K562 (cell line): ENCODE results near the gene UTP11. TPM values are rescaled to one million over a fixed set of nuclear protein-coding genes. Genes with fewer than 3 reads are reported as not detected.

Source experiments
- ATAC-seq: fragments of 200-7000 bp; cut with Tn5 transposase; 3 replicates; pipeline ENCODE4 v1.9.1; 2020; ENCODE audit warnings: moderate library complexity
- BruUV-seq: library from RNA; stranded (reverse); fragments of 400-500 nt; replicated peaks from 2 replicates; lab custom pipeline; 2021; lab: Mats Ljungman, UMichigan
- CTCF ChIA-PET: fragments of 300-600 bp; formaldehyde crosslinking; extraction: SDS; loops from one replicate; lab custom pipeline; 2021; ENCODE audit warnings: low intra/inter-chr PET ratio; lab: Yijun Ruan, JAX
- POLR2A ChIA-PET: fragments of 300-600, 350-650 bp; sonication (Branson Sonifier 250); formaldehyde crosslinking; extraction: SDS; loops from one replicate; lab custom pipeline; 2021; ENCODE audit warnings: antibody characterized with exemption, inconsistent platforms; lab: Yijun Ruan, JAX
- DNase-seq, 4 experiments: peaks; one replicate each; pipeline versions ENCODE4 v3.0.0 to v3.0.0-alpha.2; 2011 to 2018; ENCODE audit warnings: low spot score in 3 of 4, mixed read lengths in 3 of 4; ENCODE audit errors: extremely low read depth in 1 of 4
- FAIRE-seq: peaks from 2 replicates; lab custom pipeline; 2011; peaks lifted over from hg19 to GRCh38; lab: Jason Lieb, UNC
- H2AFZ ChIP-seq: 2 replicates; pipeline ENCODE4 v1.6.0; 2011; ENCODE audit warnings: low read depth, low read length, control low read depth, inconsistent platforms
- H3K27ac ChIP-seq: fragments of 200-600 bp; 3 replicates; pipeline ENCODE4 v1.8.0; 2011; ENCODE audit warnings: low read depth, mild to moderate bottlenecking, control low read depth, inconsistent platforms, low read length, moderate library complexity, mixed read lengths; ENCODE audit errors: extremely low read depth
- H3K27me3 ChIP-seq, 2 experiments: fragments of 300-600 bp in 1 of 2; 2 replicates in 1 of 2; 3 replicates in 1 of 2; pipeline versions ENCODE4 v1.6.0 to v1.8.0; 2011; ENCODE audit warnings: inconsistent platforms in 2 of 2, low read length in 2 of 2, mild to moderate bottlenecking in 1 of 2, mixed read lengths in 1 of 2, moderate library complexity in 1 of 2; ENCODE audit not compliant: control insufficient read depth in 2 of 2, insufficient read depth in 2 of 2
- H3K36me3 ChIP-seq: fragments of 300-600 bp; 3 replicates; pipeline ENCODE4 v1.8.0; 2011; ENCODE audit warnings: mild to moderate bottlenecking, low read length, inconsistent platforms; ENCODE audit not compliant: control insufficient read depth, insufficient read depth
- H3K4me1 ChIP-seq, 2 experiments: fragments of 200-600 bp in 1 of 2; replicated peaks in 1 of 2; 2 replicates in 1 of 2; 3 replicates in 1 of 2; pipeline versions ENCODE4 v1.5.1 to v1.8.0; 2011; ENCODE audit warnings: inconsistent platforms in 2 of 2, low read length in 2 of 2, mild to moderate bottlenecking in 1 of 2, mixed read lengths in 1 of 2, moderate library complexity in 1 of 2; ENCODE audit not compliant: control insufficient read depth in 2 of 2, insufficient read depth in 2 of 2
- H3K4me2 ChIP-seq: 2 replicates; pipeline ENCODE4 v1.6.1; 2011; ENCODE audit warnings: low read length, control low read depth, inconsistent platforms, mixed read lengths; ENCODE audit not compliant: insufficient read depth
- H3K4me3 ChIP-seq: fragments of 200-600 bp; sonication (generic), shearing (Covaris generic); 2 replicates; pipeline ENCODE4 v1.5.1; 2016; ENCODE audit warnings: control low read depth, inconsistent platforms
- H3K79me2 ChIP-seq: fragments of 200-600 bp; 3 replicates; pipeline ENCODE4 v1.8.0; 2011; ENCODE audit warnings: low read length, inconsistent platforms; ENCODE audit not compliant: control insufficient read depth, insufficient read depth
- H3K9ac ChIP-seq, 2 experiments: 2 replicates each; pipeline versions ENCODE4 v1.6.0 to v1.6.1; 2011; ENCODE audit warnings: low read depth in 2 of 2, low read length in 2 of 2, control low read depth in 1 of 2, inconsistent platforms in 1 of 2, mild to moderate bottlenecking in 1 of 2, mixed read lengths in 1 of 2; ENCODE audit not compliant: insufficient read depth in 1 of 2
- H3K9me1 ChIP-seq: one replicate; pipeline ENCODE4 v1.6.0; 2011; ENCODE audit warnings: inconsistent platforms, mild to moderate bottlenecking, low read length, moderate library complexity; ENCODE audit not compliant: control insufficient read depth, insufficient read depth
- H3K9me3 ChIP-seq: replicated peaks from 2 replicates; pipeline ENCODE4 v1.5.1; 2011; ENCODE audit warnings: low read depth, low read length, inconsistent platforms; ENCODE audit not compliant: control insufficient read depth, insufficient read depth
- H4K20me1 ChIP-seq: replicated peaks from 2 replicates; pipeline ENCODE4 v1.6.1; 2011; ENCODE audit warnings: low read length, inconsistent platforms, mixed read lengths; ENCODE audit not compliant: control insufficient read depth, insufficient read depth
- CHD4 ChIP-seq: fragments of 200-600 bp; sonication (generic); IDR thresholded peaks from 3 replicates; pipeline ENCODE4 v1.6.1; 2012; ENCODE audit warnings: low read depth, mild to moderate bottlenecking, mixed read lengths, low read length, inconsistent platforms; ENCODE audit not compliant: insufficient read depth, insufficient replicate concordance, poor library complexity, severe bottlenecking
- EP400 ChIP-seq: fragments of 450-650 bp; IDR thresholded peaks from 2 replicates; pipeline ENCODE4 v1.6.1; 2017; ENCODE audit warnings: antibody characterized with exemption, mild to moderate bottlenecking, moderate library complexity
- FOXJ2 ChIP-seq: fragments of 200-800 bp; sonication (Bioruptor generic); IDR thresholded peaks from 2 replicates; pipeline ENCODE4 v1.6.1; 2016; ENCODE audit warnings: missing genetic modification characterization, missing compliant biosample characterization
- HDGF ChIP-seq: fragments of 450-650 bp; IDR thresholded peaks from 2 replicates; pipeline ENCODE4 v1.6.1; 2016
- ILF3 ChIP-seq: fragments of 450-650 bp; IDR thresholded peaks from 2 replicates; pipeline ENCODE4 v1.6.1; 2018; ENCODE audit warnings: antibody characterized with exemption, mild to moderate bottlenecking, moderate library complexity, borderline replicate concordance
- MAX ChIP-seq: sonication (generic); formaldehyde crosslinking; IDR thresholded peaks from 2 replicates; pipeline ENCODE4 v1.9.0; 2022; ENCODE audit warnings: mild to moderate bottlenecking, missing genetic modification reagents
- MAZ ChIP-seq, 2 experiments: fragments of 450-650 bp in 1 of 2; sonication (generic) in 1 of 2; formaldehyde crosslinking; IDR thresholded peaks in 1 of 2; conservative IDR thresholded peaks in 1 of 2; 2 replicates each; pipeline versions ENCODE4 v1.4.0 to v1.5.0; 2020; ENCODE audit warnings: mild to moderate bottlenecking in 1 of 2, missing genetic modification reagents in 1 of 2
- MCM5 ChIP-seq: fragments of 450-650 bp; IDR thresholded peaks from 2 replicates; pipeline ENCODE4 v1.6.1; 2016; ENCODE audit warnings: low read depth
- MTA1 ChIP-seq: fragments of 450-650 bp; IDR thresholded peaks from 2 replicates; pipeline ENCODE4 v1.6.1; 2017; ENCODE audit warnings: borderline replicate concordance
- MYBL2 ChIP-seq, 2 experiments: fragments of 450-650 bp in 1 of 2; sonication (generic) in 1 of 2; formaldehyde crosslinking in 1 of 2; IDR thresholded peaks; 2 replicates each; pipeline versions ENCODE4 v1.6.1 to v1.8.1; 2017 to 2022; ENCODE audit warnings: borderline replicate concordance in 1 of 2, inconsistent platforms in 1 of 2, low read depth in 1 of 2, mild to moderate bottlenecking in 1 of 2, missing genetic modification reagents in 1 of 2, moderate library complexity in 1 of 2
- POLR2G ChIP-seq: fragments of 200-400 bp; formaldehyde crosslinking; IDR thresholded peaks from 2 replicates; pipeline ENCODE4 v1.6.1; 2017; ENCODE audit warnings: low read depth, mild to moderate bottlenecking, antibody characterized with exemption, low read length, moderate library complexity
- RBM39 ChIP-seq: fragments of 200-400 bp; formaldehyde crosslinking; optimal IDR thresholded peaks from 2 replicates; pipeline ENCODE3; 2018; ENCODE audit warnings: low read depth, low read length
- TAF9B ChIP-seq: fragments of 450-650 bp; IDR thresholded peaks from 2 replicates; pipeline ENCODE4 v1.6.1; 2018; ENCODE audit warnings: mild to moderate bottlenecking; ENCODE audit not compliant: partially characterized antibody
- TEAD1 ChIP-seq, 2 experiments: fragments of 450-650 bp in 1 of 2; sonication (generic) in 1 of 2; formaldehyde crosslinking; IDR thresholded peaks; 2 replicates each; pipeline versions ENCODE4 v1.4.0 to v1.8.0; 2020 to 2022; ENCODE audit warnings: mild to moderate bottlenecking in 2 of 2, missing genetic modification reagents in 1 of 2
- USF2 ChIP-seq: sonication (generic); formaldehyde crosslinking; IDR thresholded peaks from 2 replicates; pipeline ENCODE4 v1.5.0; 2020; ENCODE audit warnings: missing genetic modification reagents
- ZBTB8A ChIP-seq: fragments of 450-650 bp; IDR thresholded peaks from 2 replicates; pipeline ENCODE4 v1.6.1; 2018; ENCODE audit warnings: mild to moderate bottlenecking, moderate library complexity; ENCODE audit not compliant: partially characterized antibody
- ZNF3 ChIP-seq: fragments of 250-450 bp; sonication (Bioruptor Pico); IDR thresholded peaks from 2 replicates; pipeline ENCODE4 v1.5.0; 2021; ENCODE audit warnings: mild to moderate bottlenecking, moderate library complexity
- ZZZ3 ChIP-seq: fragments of 450-650 bp; IDR thresholded peaks from 2 replicates; pipeline ENCODE4 v1.6.1; 2016; ENCODE audit warnings: antibody characterized with exemption, mild to moderate bottlenecking, moderate library complexity
- WGBS: fragments of 100-300 bp; shearing (Covaris generic); methylation state at CpG from one replicate; pipeline ENCODE4 v1.1.6; 2016; ENCODE audit warnings: low coverage, mixed read lengths; ENCODE audit not compliant: insufficient coverage; ENCODE audit errors: missing lambda C conversion rate; 5-methylcytosine and 5-hydroxymethylcytosine counted together
- in situ Hi-C: fragments of 300-500 bp; cut with MboI; formaldehyde crosslinking; loops from 4 replicates; pipeline ENCODE4 v1.15.0; 2018; ENCODE audit warnings: inconsistent platforms, mixed read lengths
- intact Hi-C: fragments of 100-400 bp; cut with micrococcal nuclease; formaldehyde crosslinking; loops from 2 replicates; pipeline ENCODE4 v1.14.2; 2022
- polyA plus RNA-seq, 8 experiments: library from polyadenylated mRNA; depleted of rRNA in 4 of 8; stranded (reverse) in 5 of 8; unstranded in 3 of 8; fragments of >200 nt; fragmentation: Nextera tagmentation in 2 of 8; fragmentation: Illumina TruSeq in 1 of 8; extraction: Ambion mirVana in 2 of 8; extraction: Trizol in 1 of 8; gene quantifications; 2 replicates each; pipeline versions ENCODE4 v1.2.1 to v1.2.3, GENCODE V29; 2011 to 2014; ENCODE audit warnings: inconsistent platforms in 1 of 8, missing spikeins in 1 of 8
- total RNA-seq, 7 experiments: library from RNA; depleted of rRNA in 6 of 7; stranded (reverse); fragments of >200 nt in 6 of 7; fragmentation: Illumina TruSeq in 2 of 7; extraction: Trizol in 2 of 7; gene quantifications; 2 replicates each; pipeline versions ENCODE4 v1.2.1 to v1.2.3, GENCODE V29; 2011 to 2021; ENCODE audit warnings: low replicate concordance in 1 of 7

UTP11 gene
- total and polyA plus RNA-seq, 9 of the 15 experiments (the other 6 are each of a cell fraction or from before 2014, with no cell fraction given), result 91.1 to 378 (median 221) TPM

- TF ChIP-seq EP400 (0 out of 2 replicates have a peak, but pooled peaks have one; percentile 5), HDGF (peak; percentile 81), TEAD1 (CRISPR knock-in tag; IDR thresholded peaks at IDR 0.05) (peak in 1 of 2 experiments; percentile 82; a peak in 2 of 4 replicates)
Observed at GRCh38 chr1:37975083-37975482, 37.5 kb upstream of the UTP11 start (continued).

GRCh38 chr1:37978541-37978940 is 34.0 kb upstream of the UTP11 start:
- no peak for FAIRE-seq
- no peak for ATAC-seq
- no peak overlapping the region for H3K4me3 ChIP-seq
- peaks cover 7% of the 10 kb centered on the region; the same call in 1 of the 2 replicates for H4K20me1 ChIP-seq
- no peaks in the 10 kb centered on the region for H3K4me1 ChIP-seq
- in situ Hi-C loops, result no loop called here
- ChIA-PET POLR2A (interaction anchor here (1.5 kb wide), 1 partner anchor 9 kb away, joined by 7 read pairs; no protein-coding TSS in a partner anchor), CTCF (no interaction called here)
- no TSS peak for BruUV-seq
- H3K9me3 ChIP-seq, result no peaks in the 10 kb centered on the region
- H3K9me1 ChIP-seq, result no peaks in the 10 kb centered on the region
- H3K36me3 ChIP-seq, result peaks cover 91% of the 10 kb centered on the region
- no peak for DNase-seq
- H3K27me3 ChIP-seq, result no peaks in the 10 kb centered on the region
- no peak overlapping the region for H3K27ac ChIP-seq
- TF ChIP-seq FOXJ2 (no peak), MTA1 (no peak), ZBTB8A (no peak), MAX (CRISPR knock-in tag) (no peak), MCM5 (no peak), POLR2G (no peak), USF2 (CRISPR knock-in tag) (no peak), RBM39 (no peak), ZZZ3 (no peak), MAZ (CRISPR knock-in tag; conservative IDR thresholded peaks at IDR 0.05 in 1 of 2, IDR thresholded peaks at IDR 0.05 in 1 of 2) (no peak), CHD4 (no peak), ZNF3 (no peak), ILF3 (no peak), TAF9B (no peak), MYBL2 (IDR thresholded peaks at IDR 0.05; ENCODE audit: low read depth) (no peak), MYBL2 (CRISPR knock-in tag; IDR thresholded peaks at IDR 0.05; ENCODE audit: borderline replicate concordance) (no peak)
- H3K4me2 ChIP-seq, result no peak overlapping the region
- 93% methylated on average over 4 of the region's 4 CpGs for WGBS
- intact Hi-C loops, result loop anchor here (10.0 kb wide), 1 partner anchor 164 kb away; no protein-coding TSS in a partner anchor
- H3K9ac ChIP-seq, result no peak overlapping the region
- H3K79me2 ChIP-seq, result peaks cover 7% of the 10 kb centered on the region
- no peak overlapping the region for H2AFZ ChIP-seq
